Measurements from ENCODE around the gene RIMS4.
A peak's percentile ranks its signal among the peaks of the same experiment; 100 is the strongest.
"Not testable (repeated sequence)": the region's sequence is repeated elsewhere in the genome, so short reads cannot be mapped to it uniquely, and the experiment has no call there.

Gene RIMS4

DNA sequence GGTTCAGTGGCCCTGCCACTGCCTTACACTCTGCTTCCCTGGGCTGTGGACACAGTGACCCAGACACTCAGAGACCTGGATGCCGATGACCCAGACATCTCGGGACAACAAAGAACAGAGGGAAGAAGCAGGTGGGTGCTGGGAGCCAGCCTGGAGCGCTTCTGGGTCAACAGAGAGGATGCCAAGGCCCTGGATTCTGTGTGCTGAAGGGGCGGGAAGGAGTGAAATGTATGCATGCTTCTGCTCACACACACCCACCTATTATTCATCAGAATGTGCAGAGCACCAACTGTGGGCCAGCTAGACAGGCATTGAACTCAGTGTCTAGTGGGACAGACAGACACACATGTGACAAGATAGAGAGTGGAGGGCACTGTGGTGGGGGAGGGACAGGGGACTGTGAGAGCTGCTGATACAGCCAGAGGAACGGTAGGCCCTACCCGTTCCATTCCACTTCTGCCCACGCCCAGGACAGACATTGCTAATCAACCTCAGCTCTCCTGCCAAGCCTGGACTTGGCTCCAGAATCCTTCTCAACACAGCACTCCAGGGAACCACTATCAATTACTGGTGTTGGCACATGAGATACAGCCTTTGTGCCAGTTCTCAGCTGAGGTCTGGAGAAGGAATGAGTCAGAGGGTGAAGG is 44.5 kb downstream of the RIMS4 start:
- DNase-seq: peak in 4 of 56 donors; percentile 14 to 62 (median 26)

DNA sequence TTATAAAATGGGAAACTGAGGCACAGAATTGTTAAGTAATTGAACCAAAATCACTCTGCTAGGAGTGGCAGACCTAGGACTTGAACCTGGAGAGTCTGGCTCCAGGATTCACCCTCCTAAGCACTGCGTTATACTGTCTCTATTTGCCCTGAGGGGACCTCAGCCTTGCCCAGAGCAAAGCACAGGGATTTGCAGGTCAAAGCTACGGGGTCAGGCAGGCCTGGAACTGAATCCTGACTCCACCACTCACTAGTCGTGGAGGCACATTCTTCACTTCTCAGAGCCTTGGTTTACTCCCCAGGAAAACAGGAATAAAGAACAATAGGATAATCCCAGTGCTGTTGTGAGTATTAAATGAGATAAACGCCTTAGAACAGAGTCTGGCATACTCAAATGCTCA is 45.3 kb downstream of the RIMS4 start:
- DNase-seq: no peak

DNA sequence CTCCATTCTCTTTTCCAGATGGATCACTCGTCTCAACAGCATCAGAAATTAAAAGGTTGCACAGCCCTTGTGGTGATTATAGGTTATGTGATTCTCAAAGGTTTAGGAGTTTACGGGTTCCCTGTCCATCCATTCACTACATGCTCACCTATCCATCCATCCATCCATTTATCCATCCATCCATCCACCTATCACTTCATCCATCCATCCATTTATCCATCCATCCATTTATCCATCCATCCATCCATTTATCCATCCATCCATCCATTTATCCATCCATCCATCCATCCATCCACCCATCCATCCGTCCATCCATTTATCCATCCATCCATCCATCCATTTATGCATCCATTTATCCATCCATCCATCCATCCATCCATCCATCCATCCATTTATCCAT is 46.5 kb downstream of the RIMS4 start:
- DNase-seq: not testable (repeated sequence)

DNA sequence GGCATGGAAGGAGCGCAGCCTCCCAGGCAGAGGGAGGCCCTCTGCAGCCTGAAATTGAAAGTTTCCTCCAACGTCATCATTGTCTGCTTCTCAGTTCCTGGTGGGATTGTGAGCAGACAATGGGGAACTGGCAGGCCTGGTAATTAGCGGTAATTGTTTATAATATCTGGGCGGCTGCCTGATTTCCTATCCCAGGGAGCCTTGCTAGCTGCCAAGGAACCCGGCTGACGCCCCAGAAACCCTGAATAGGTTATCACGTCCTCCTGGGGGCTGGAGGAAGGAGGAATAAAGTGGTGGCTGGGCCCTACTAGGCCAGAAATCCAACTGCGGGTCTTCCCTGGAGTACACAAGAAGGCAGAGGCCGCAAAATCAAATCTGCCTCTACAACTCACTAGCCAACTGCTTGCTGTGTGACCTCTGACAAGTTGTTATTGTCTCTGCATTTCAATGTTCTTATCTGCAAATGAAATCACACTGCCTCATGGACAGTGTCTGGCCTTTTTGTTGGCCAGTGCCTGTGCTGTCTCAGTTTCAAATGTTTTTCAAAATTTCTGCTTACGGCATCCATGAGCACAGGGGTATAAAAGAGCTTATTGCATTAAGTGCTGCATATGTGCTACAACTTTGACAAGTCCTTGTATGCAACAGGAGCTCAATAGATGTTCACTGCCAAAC is 47.7 kb downstream of the RIMS4 start:
- peak in 1 of 56 donors; percentile 37 for DNase-seq

DNA sequence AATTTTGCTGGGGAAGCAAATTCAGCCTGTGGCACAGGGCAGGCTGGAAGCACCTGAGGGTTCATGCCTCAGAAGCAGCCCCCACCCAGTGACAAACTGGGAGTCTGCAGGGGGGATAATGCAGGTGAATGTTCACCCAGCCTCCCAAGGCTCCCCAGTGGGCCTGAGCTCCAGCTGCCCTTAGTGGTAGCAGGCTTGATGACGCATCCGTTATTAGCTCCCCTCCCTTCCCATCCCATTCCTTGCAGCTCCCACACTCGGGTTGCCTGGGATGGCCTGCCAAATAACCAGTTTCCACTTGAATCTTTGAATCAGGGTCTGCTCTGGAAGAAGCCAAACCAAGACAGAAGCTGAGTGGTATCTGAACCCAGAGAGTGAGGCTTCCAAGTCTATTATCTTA is 48.9 kb downstream of the RIMS4 start:
- DNase-seq: peak in 5 of 56 donors; percentile 10 to 26 (median 15)

DNA sequence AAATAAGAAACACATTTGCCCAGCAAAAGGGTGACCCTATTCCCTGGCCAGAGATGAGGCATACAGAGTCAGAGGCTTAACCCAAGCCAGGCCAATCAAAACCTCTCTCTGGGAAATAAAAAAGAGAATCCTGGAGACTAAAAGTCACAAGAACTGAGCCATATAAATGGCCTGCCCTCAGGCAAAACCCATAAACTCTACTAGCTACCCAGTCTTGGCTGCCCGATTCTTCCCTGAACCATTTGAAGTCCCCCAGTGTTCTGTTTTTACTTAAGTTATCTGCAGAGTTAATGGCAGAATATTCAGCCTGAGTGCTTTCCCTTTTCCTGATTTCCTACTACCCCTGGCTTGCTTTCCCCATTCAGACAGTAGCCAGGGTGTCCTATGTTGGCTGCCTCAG is 50.8 kb downstream of the RIMS4 start:
- DNase-seq: no peak

DNA sequence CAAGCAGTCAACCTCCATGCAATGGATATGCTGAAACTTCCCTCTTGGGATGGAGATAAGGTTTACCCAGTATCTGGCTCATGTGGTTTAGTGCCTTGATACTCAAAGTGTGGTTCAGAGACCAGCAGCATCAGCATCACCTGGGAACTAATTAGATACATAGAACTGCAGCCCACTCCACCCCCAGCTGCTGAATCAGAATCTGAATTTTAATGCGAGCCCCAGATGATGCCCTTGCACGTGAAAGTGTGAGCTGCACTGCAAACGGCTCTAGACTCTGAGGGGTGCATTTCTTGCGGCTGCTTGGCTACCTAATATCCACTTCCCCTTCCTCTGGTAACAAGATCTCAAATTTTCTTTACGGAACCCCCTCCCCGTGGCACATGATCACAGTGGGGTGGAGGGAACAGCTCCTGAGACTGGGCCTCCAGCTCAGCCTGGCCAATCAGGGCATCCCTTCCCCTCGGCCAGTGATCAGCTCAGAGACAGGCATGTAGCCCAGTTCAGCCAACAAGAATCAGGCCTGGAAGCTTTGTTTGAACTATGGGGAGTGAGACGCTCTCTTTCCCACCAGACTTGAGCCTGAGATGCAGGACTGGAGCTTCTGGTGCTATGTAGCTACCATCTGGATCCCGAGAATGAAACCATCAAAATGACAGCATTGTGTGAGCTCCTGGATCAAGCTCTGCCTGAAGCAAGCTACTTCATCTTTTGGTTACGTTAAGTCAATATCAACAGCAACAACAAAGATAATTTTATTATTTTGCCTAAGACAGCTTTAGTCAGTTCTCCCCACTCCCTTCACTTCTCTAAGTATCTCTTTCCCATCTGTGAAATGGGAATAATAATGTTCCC is 51.9 kb downstream of the RIMS4 start:
- peak in 24 of 56 donors; percentile 14 to 80 (median 51) for DNase-seq

DNA sequence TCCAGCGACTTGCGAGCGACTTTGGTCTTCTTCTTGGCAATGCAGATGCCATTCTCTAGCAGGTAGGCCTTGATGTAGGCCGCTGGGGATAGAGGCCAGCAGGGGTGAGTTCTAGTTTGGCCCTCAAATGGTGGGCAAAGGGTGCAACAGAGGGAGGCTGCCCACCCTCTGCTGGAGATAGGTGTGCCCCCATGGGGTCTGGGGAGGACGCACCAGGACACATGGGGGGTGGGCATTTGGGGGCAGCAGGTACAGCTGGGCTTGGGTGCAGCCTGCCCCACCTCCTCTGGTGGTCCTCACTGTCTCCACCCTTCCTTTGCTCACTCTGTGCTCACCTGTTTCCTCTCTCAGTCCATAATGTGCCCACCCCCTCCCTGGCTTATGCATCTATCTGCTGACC is 53.4 kb downstream of the RIMS4 start:
- no peak for DNase-seq

DNA sequence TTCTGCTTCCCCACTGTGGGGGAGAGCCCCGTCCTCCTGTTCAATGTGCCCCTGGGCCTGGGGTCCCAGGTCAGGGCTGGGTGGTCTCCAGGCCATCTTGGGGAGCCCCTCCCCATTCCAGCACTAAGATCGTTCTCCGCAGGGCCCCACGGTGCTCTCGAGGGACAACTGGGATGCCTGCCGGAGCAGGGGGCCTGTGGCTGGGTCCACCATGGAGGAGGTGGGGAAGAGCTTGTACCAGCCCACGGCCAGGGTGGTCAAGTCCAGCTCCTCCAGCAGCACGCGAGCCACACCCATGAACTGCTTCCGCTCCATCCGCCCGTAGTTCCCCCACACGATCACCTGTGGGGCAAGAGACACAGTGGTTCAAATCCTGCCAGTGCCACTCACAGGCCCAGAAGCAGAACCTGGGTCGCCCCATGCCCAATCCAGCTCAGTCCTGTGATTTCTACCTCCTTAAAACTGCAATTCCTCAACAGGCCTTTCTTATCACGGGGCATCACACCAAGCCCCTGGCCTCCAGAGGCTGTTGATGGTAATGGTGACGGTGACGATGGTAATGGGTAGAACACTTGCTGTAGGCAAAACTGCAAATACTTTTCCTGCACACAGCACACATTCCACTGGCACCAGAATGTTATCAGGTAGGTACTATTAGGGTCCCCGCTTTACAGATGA is 54.2 kb downstream of the RIMS4 start:
- DNase-seq: no peak

DNA sequence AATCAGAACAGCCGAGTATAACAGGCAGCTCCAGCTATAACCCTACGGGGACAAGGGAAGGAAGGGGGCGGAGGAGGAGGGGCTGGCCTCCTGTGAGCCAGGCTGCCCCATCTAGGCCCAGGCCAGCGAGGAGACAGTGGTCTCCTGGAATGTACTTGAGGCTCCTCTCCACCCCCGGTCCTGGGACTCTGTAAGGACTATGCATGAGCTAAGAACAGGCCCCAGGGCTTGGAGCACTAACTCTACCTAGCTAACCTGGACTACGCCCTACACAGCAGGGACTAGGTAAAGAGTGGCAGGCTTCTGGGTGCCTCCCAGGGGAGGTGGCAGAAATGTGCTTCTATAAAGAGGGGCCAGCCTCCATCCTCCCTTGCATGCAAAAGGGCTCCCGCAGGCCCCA is 55.8 kb downstream of the RIMS4 start:
- no peak for DNase-seq

DNA sequence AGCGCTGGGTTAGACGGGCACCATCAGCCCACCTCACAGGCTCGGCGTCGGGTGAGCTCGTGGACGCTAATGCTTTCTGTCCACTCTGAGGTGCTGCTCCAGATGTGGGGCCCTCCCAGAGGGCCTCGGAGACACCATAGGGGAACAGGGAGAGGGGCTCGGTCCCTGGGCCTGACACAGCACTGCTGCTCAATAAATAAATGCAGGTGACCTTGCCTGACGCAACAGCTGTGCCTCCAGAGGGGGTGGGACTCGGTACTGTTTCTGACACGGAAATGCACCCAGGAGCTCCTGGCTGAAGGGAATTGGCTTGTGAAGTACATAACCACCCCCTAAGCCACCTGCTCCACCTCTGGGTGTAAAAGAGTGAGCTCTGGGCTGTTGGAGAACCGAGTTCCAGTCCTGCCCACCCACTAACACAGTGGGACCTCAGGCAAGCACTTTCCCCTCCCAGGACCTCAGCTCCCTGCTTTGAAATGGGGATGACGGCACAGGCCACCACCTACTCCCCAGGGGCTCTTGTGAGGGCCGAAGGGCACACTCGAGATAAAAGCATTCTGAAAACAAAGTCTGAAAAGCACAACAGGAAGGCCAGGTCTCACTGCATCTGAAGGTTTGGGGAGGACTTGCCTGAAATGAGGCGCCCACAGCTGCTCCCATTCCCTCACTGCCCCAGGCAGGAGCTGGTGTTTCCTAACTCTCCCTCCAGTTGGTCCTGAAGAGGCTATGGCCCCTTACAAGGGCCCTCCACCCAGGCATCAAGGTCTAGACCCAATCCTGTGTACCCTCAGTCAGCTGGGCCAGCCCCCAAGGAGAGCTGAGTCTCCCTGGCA is 58.0 kb downstream of the RIMS4 start:
- DNase-seq: no peak

DNA sequence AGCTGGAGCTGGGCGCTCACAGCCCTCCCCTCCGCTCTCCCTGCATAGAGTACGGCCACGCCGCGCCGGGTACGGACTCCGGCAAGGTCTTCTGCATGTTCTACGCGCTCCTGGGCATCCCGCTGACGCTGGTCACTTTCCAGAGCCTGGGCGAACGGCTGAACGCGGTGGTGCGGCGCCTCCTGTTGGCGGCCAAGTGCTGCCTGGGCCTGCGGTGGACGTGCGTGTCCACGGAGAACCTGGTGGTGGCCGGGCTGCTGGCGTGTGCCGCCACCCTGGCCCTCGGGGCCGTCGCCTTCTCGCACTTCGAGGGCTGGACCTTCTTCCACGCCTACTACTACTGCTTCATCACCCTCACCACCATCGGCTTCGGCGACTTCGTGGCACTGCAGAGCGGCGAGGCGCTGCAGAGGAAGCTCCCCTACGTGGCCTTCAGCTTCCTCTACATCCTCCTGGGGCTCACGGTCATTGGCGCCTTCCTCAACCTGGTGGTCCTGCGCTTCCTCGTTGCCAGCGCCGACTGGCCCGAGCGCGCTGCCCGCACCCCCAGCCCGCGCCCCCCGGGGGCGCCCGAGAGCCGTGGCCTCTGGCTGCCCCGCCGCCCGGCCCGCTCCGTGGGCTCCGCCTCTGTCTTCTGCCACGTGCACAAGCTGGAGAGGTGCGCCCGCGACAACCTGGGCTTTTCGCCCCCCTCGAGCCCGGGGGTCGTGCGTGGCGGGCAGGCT is 60.1 kb downstream of the RIMS4 start:
- no peak for DNase-seq

DNA sequence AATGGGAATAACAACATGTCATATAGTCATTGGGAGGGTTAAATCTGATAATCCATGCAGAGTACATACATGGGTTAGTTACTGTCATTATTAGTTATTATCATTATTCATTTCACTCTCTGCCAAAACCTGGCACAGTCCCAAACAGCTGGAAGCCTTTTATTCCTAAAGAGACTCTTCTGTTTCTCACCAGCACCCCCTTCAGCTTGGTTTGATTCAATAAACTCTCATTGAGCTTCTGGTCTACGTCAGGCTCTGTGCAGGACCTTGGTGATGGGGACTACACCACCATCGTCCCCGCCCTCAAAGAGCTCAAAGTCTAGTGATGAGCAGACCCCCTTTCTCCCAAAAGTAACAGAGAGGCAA is 62.4 kb downstream of the RIMS4 start:
- DNase-seq: peak in 5 of 56 donors; percentile 6 to 50 (median 14)

DNA sequence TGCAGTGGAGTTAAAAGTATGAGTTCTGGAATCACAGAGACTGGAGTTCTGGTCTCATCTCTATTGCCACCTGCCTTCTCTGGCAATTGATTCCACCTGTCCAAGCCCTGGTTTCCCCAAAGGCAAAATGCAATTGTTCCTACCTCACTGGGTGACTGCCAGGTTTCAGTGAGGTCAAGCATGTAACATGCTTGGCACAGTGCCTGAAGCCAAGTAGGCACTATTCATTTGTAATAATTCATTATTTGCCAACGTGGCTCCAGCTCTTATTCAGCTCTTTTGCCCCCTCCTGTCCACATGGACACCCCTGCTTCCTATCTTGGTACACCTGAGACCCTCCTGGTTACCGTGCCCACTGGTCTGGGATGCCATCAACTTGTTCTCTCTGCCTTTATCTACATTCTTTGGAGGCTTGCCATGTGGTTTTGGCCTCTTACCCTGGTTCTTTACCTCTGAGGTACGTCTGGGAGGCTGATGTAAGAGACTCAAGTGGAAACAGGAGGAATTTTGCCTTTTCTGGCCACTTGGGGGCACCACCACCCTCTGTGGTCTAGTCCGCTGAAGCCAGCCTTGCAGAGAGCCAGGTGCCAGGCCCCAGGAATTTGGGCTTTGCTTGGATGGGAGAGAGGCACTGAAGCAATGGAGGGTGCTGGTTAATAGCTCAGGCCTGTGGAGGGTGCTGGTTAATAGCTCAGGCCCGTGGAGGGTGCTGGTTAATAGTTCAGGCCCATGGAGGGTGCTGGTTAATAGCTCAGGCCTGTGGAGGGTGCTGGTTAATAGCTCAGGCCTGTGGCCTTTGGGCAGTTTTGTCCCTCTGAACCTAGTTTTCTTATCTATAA is 63.0 kb downstream of the RIMS4 start:
- DNase-seq: peak in 51 of 56 donors; percentile 8 to 90 (median 51)

DNA sequence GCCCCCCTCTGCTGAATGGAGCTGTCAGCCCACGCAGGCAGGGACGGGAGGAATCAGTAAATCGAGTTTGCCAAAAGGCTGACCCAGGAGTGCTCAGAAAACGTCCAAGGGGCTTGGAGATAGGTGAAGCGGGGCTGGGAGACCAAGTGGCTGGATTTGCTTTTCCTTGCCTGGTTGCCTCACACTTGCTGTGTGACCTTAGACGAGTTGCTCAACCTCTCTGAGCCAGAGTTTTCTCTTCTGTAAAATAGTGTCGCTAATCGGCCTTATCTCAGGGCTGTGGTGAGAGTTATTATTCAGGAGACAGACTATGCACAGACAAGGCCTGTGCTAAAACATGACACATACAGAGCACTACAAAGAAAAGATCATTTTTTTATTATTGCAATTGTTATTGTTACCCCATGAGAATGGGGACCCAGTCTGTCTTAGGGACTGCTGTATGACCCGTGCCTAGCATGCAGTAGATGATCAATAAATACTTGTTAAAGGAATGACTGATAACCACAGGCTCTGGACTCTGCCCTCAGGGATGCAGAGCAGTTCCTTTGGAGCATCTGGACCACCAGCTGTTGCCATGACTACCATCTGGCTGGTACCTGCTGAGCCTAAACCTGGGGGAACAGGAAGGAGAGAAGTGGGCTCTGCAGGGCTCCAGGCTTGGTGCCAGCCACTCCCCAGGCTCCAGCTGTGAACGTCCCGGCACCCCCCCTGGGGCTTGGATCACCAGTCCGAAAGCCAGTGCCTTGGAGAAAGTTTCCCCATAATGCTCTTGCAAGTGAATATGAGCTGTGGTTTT is 63.8 kb downstream of the RIMS4 start:
- no peak for DNase-seq

DNA sequence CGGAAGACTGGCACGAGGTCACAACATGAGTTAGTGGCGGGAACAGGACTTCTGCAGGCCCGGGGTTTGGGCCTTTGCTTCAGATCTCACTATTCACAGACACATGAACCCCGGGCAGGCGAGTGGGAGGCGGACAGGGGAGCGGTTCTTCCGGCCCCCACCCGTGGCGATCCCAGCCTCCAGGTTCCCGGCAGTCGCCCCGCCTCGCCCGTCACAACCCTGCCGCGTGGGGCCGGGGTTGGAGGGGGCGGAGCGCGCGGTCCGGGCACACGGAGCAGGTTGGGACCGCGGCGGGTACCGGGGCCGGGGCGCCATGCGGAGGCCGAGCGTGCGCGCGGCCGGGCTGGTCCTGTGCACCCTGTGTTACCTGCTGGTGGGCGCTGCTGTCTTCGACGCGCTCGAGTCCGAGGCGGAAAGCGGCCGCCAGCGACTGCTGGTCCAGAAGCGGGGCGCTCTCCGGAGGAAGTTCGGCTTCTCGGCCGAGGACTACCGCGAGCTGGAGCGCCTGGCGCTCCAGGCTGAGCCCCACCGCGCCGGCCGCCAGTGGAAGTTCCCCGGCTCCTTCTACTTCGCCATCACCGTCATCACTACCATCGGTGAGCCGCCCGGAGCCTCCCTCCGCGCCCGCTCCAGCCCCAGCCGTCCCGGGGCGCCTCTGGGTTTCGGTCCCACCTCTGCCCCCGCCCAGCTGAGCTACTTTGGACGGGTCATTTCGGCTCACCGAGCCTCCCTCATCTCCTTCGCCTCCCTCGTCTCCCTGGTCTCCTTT is 64.6 kb downstream of the RIMS4 start, which contains the start of gene KCNK15:
Gene KCNK15 (plus strand): TSS at position 268 of the 769 bp plus-strand sequence. CDS start 46 bp downstream, at position 314.
- DNase-seq: peak in 6 of 56 donors; percentile 13 to 61 (median 21)

DNA sequence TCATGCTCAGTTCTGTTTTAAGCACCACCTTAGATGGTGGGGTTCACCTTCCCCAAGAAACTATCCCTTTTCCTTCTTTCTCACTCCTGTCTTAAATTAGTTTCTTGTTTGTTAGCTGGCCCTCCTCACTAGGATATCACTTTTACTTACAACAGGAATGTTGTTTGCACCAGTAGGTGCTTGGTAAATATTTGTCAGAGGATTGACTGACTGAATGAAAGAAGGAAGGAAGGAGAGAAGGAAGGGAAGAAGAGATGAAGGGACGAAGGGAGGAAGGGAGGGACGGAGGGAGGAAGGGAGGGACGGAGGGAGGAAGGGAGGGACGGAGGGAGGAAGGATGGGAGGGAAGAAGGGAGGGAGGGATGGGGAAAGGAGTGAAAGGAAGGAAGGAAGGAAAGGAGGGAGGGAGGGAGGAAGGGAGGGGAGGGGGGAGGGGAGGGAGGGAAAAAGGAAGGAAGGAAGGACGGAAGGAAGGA is 65.2 kb downstream of the RIMS4 start:
- no peak for DNase-seq

Measured in nucleus accumbens (tissue), 56 donors.